ENCODE results near the gene CALB2.

Gene CALB2

GRCh38 chr16:71421911-71422310 is 63.4 kb downstream of the CALB2 start:
- DNase-seq (ENCODE audit: extremely low spot score, insufficient read length, low read depth): no peak
- no peak for FAIRE-seq

GRCh38 chr16:71423016-71423415 is 64.5 kb downstream of the CALB2 start:
- no peak for FAIRE-seq

GRCh38 chr16:71423865-71424264 is 65.3 kb downstream of the CALB2 start:
- DNase-seq (ENCODE audit: extremely low spot score, insufficient read length, low read depth): no peak

More at GRCh38 chr16:71423016-71423415, 64.5 kb downstream of the CALB2 start:
- DNase-seq (ENCODE audit: extremely low spot score, insufficient read length, low read depth): no peak

GRCh38 chr16:71424626-71425025 is 66.1 kb downstream of the CALB2 start:
- no peak for FAIRE-seq
- no peak for DNase-seq (ENCODE audit: extremely low spot score, insufficient read length, low read depth)

More at GRCh38 chr16:71423865-71424264, 65.3 kb downstream of the CALB2 start:
- no peak for FAIRE-seq

GRCh38 chr16:71425746-71426068 is 67.2 kb downstream of the CALB2 start:
- FAIRE-seq: no peak
- no peak for DNase-seq (ENCODE audit: extremely low spot score, insufficient read length, low read depth)

- no peak for FAIRE-seq
- no peak for DNase-seq (ENCODE audit: extremely low spot score, insufficient read length, low read depth)
Observed at GRCh38 chr16:71426069-71426879, 67.8 kb downstream of the CALB2 start.

GRCh38 chr16:71426880-71427615 is 68.5 kb downstream of the CALB2 start:
- no peak for DNase-seq (ENCODE audit: extremely low spot score, insufficient read length, low read depth)
- no peak for FAIRE-seq

GRCh38 chr16:71428385-71428784 is 69.9 kb downstream of the CALB2 start:
- no peak for FAIRE-seq
- DNase-seq (ENCODE audit: extremely low spot score, insufficient read length, low read depth): no peak

- no peak for DNase-seq (ENCODE audit: extremely low spot score, insufficient read length, low read depth)
- no peak for FAIRE-seq
Observed at GRCh38 chr16:71428883-71429282, 70.4 kb downstream of the CALB2 start.

GRCh38 chr16:71429581-71429980 is 71.1 kb downstream of the CALB2 start:
- DNase-seq (ENCODE audit: extremely low spot score, insufficient read length, low read depth): no peak
- FAIRE-seq: no peak

GRCh38 chr16:71430744-71431143 is 72.2 kb downstream of the CALB2 start:
- DNase-seq (ENCODE audit: extremely low spot score, insufficient read length, low read depth) (no peak), FAIRE-seq (no peak)

GRCh38 chr16:71431176-71431575 is 72.7 kb downstream of the CALB2 start:
- DNase-seq (ENCODE audit: extremely low spot score, insufficient read length, low read depth): no peak
- FAIRE-seq: no peak

- FAIRE-seq (no peak), DNase-seq (ENCODE audit: extremely low spot score, insufficient read length, low read depth) (no peak)
Observed at GRCh38 chr16:71431991-71432390, 73.5 kb downstream of the CALB2 start.

GRCh38 chr16:71432906-71433305 is 74.4 kb downstream of the CALB2 start:
- FAIRE-seq: no peak

GRCh38 chr16:71436473-71436872 is 78.0 kb downstream of the CALB2 start:
- DNase-seq (ENCODE audit: extremely low spot score, insufficient read length, low read depth) (no peak), FAIRE-seq (no peak)

More at GRCh38 chr16:71432906-71433305, 74.4 kb downstream of the CALB2 start:
- DNase-seq (ENCODE audit: extremely low spot score, insufficient read length, low read depth): no peak

- FAIRE-seq (no peak), DNase-seq (ENCODE audit: extremely low spot score, insufficient read length, low read depth) (no peak)
Observed at GRCh38 chr16:71439523-71439922, 81.0 kb downstream of the CALB2 start.

All from GM18507 (cell line).